ENCODE results near the gene MAP3K5. TPM values are rescaled to one million over a fixed set of nuclear protein-coding genes. Genes with fewer than 3 reads are reported as not detected.

The MAP3K5 gene
- total and polyA plus RNA-seq, 2 of the 8 experiments (the other 6 are each of a cell fraction or from before 2014, with no cell fraction given) = 0.63 to 2.6 TPM

- WGBS, 2 experiments (ENCODE audit: extremely low coverage in 1 of 2, insufficient coverage in 1 of 2, insufficient read length in 1 of 2, insufficient replicate concordance in 2 of 2, low coverage in 1 of 2, low lambda C conversion rate in 2 of 2, missing lambda C conversion rate in 1 of 2) = 96% methylated on average over 6 of the region's 6 CpGs; no CpG with 5 or more reads in 1 of the 2 experiments
- no peaks in the 10 kb centered on the region for H3K36me3 ChIP-seq (ENCODE audit: control insufficient read depth in 2 of 4, insufficient read depth in 4 of 4, low read length in 3 of 4)
- H3K4me2 ChIP-seq (ENCODE audit: insufficient read depth in 1 of 2, low read depth in 2 of 2, low read length in 2 of 2) = no peak overlapping the region
- no peak for TF ChIP-seq CREB1 (IDR thresholded peaks at IDR 0.05)
- no peak for TF ChIP-seq TAF1 (IDR thresholded peaks at IDR 0.05; ENCODE audit: low read depth, low read length)
- no peak overlapping the region for H4K5ac ChIP-seq (ENCODE audit: insufficient read length, low read depth, low read length)
- peaks cover 0 to 4% (median 1%) of the 10 kb centered on the region in 4 experiments; a peak in 2 of 7 replicates for H3K4me1 ChIP-seq (replicated peaks in 1 of 4; ENCODE audit: control insufficient read depth in 3 of 4, insufficient read depth in 4 of 4, low read length in 3 of 4)
- H3K27me3 ChIP-seq (replicated peaks in 1 of 4; ENCODE audit: control insufficient read depth in 3 of 4, extremely low read depth in 1 of 4, insufficient read depth in 3 of 4, low read length in 3 of 4) = no peaks in the 10 kb centered on the region
- H3K4me3 ChIP-seq (ENCODE audit: extremely low read depth in 1 of 4, insufficient read depth in 2 of 4, low read depth in 3 of 4, low read length in 4 of 4) = no peak overlapping the region
- no peaks in the 10 kb centered on the region for H3K9me3 ChIP-seq (ENCODE audit: insufficient read depth in 2 of 2, low read depth in 1 of 2, low read length in 1 of 2)
- no peak overlapping the region for H3K27ac ChIP-seq (ENCODE audit: low read depth, low read length)
- H3K14ac ChIP-seq (ENCODE audit: insufficient read length) = no peak overlapping the region
- H3K79me2 ChIP-seq (ENCODE audit: control insufficient read depth in 1 of 2, insufficient read depth in 2 of 2, low read length in 2 of 2) = no peaks in the 10 kb centered on the region
- DNase-seq (ENCODE audit: low read depth in 1 of 2, low spot score in 2 of 2) (no peak), FAIRE-seq (no peak)
- H3K9ac ChIP-seq (replicated peaks in 1 of 4; ENCODE audit: extremely low read depth in 1 of 4, low read depth in 3 of 4, low read length in 3 of 4) = no peak overlapping the region
- H4K8ac ChIP-seq (ENCODE audit: extremely low read depth, insufficient read depth, low read length) = no peak overlapping the region
- H2AFZ ChIP-seq (ENCODE audit: low read length) = no peak overlapping the region
- POLR2A ChIA-PET (ENCODE audit: partially characterized antibody) = no interaction called here
- no peak overlapping the region for H2AK5ac ChIP-seq (ENCODE audit: low read depth, low read length)
- H4K91ac ChIP-seq (replicated peaks; ENCODE audit: insufficient read length, low read length) = no peak overlapping the region
- no peak overlapping the region for H2BK12ac ChIP-seq (ENCODE audit: low read depth, low read length)
- H3K56ac ChIP-seq (replicated peaks; ENCODE audit: insufficient read length, low read depth, low read length) = no peak overlapping the region
- no peak overlapping the region for H2BK15ac ChIP-seq (ENCODE audit: low read length)
- H3K79me1 ChIP-seq (ENCODE audit: low read depth, low read length) = no peaks in the 10 kb centered on the region
- no peak overlapping the region for H3K23ac ChIP-seq (ENCODE audit: insufficient read length)
- no peak overlapping the region for H2BK5ac ChIP-seq (ENCODE audit: low read depth, low read length)
- no peaks in the 10 kb centered on the region for H3K23me2 ChIP-seq (ENCODE audit: low read depth, low read length)
- no peak overlapping the region for H3K18ac ChIP-seq (ENCODE audit: extremely low read depth, low read length)
- H4K20me1 ChIP-seq (replicated peaks in 1 of 2; ENCODE audit: control insufficient read depth in 1 of 2, insufficient read depth in 2 of 2, low read length in 2 of 2) = no peaks in the 10 kb centered on the region
- H3K4ac ChIP-seq (replicated peaks; ENCODE audit: insufficient read length, low read depth, low read length) = no peak overlapping the region
- H2BK120ac ChIP-seq (replicated peaks; ENCODE audit: low read depth, low read length) = no peak overlapping the region
- CTCF ChIA-PET (ENCODE audit: partially characterized antibody) = no interaction called here
- no peak overlapping the region for H2BK20ac ChIP-seq (ENCODE audit: low read length)
These were observed 9.3 kb downstream of the MAP3K5 start for GRCh38 chr6:136783021-136783420.

Data from H1 (cell line).